GM18517 (cell line): Measurements from ENCODE around the gene ZFPM1.

Experiments used
- ATAC-seq: cut with Tn5 transposase; IDR thresholded peaks from one replicate; pipeline ENCODE4 v1.9.1; 2021; ENCODE audit warnings: mild to moderate bottlenecking, moderate library complexity; ENCODE audit not compliant: unreplicated experiment

The ZFPM1 gene

GRCh38 chr16:88524973-88525662 lies 72.0 kb downstream of the ZFPM1 start:
- ATAC-seq: no peak

GRCh38 chr16:88525663-88525990 lies 72.5 kb downstream of the ZFPM1 start:
- ATAC-seq: no peak

GRCh38 chr16:88526008-88526905 lies 73.2 kb downstream of the ZFPM1 start:
- ATAC-seq: no peak

GRCh38 chr16:88526906-88527185 lies 73.8 kb downstream of the ZFPM1 start:
- no peak for ATAC-seq

GRCh38 chr16:88527186-88527936 lies 74.3 kb downstream of the ZFPM1 start:
- no peak for ATAC-seq

GRCh38 chr16:88527937-88528743 lies 75.1 kb downstream of the ZFPM1 start:
- ATAC-seq: no peak

- no peak for ATAC-seq
These were observed 75.8 kb downstream of the ZFPM1 start for GRCh38 chr16:88528902-88529318.

- ATAC-seq: no peak
These were observed 76.5 kb downstream of the ZFPM1 start for GRCh38 chr16:88529596-88529995.

GRCh38 chr16:88530051-88530857 lies 77.2 kb downstream of the ZFPM1 start:
- no peak for ATAC-seq

- ATAC-seq: no peak
These were observed 77.8 kb downstream of the ZFPM1 start for GRCh38 chr16:88530858-88531203.

GRCh38 chr16:88531346-88531745 lies 78.3 kb downstream of the ZFPM1 start:
- ATAC-seq: no peak

GRCh38 chr16:88531931-88532433 lies 78.9 kb downstream of the ZFPM1 start:
- no peak for ATAC-seq

GRCh38 chr16:88532434-88533241 lies 79.6 kb downstream of the ZFPM1 start:
- no peak for ATAC-seq

- no peak for ATAC-seq
These were observed 80.4 kb downstream of the ZFPM1 start for GRCh38 chr16:88533381-88533917.

GRCh38 chr16:88533932-88534637 lies 81.0 kb downstream of the ZFPM1 start:
- peak; percentile 51 for ATAC-seq

GRCh38 chr16:88534638-88535190 lies 81.6 kb downstream of the ZFPM1 start:
- peak; percentile 21 for ATAC-seq

- no peak for ATAC-seq
These were observed 82.2 kb downstream of the ZFPM1 start for GRCh38 chr16:88535191-88535856.

- ATAC-seq: no peak
These were observed 82.8 kb downstream of the ZFPM1 start for GRCh38 chr16:88535857-88536222.
